Prostate gland (tissue), 2 donors: Measurements from ENCODE around the gene FAM83F. TPM values are rescaled to one million over a fixed set of nuclear protein-coding genes. Genes with fewer than 3 reads are reported as not detected.

Experiments used
- DNase-seq: peaks from one replicate; pipeline ENCODE4 v3.0.0-alpha.2; 2019; ENCODE audit warnings: low spot score
- H3K27ac ChIP-seq, 2 donors: fragments of 200-600 bp; sonication (generic); 2 replicates each; pipeline ENCODE4 v1.5.1; 2017 to 2019
- H3K27me3 ChIP-seq: fragments of 200-600 bp; sonication (generic); replicated peaks from 2 replicates; pipeline ENCODE4 v1.5.1; 2019; ENCODE audit not compliant: insufficient read depth
- H3K36me3 ChIP-seq, 2 donors: fragments of 200-600 bp; sonication (generic); 1 replicate in 1 of 2; 2 replicates in 1 of 2; pipeline versions ENCODE4 v1.5.1 to v1.8.1; 2017 to 2019
- H3K4me1 ChIP-seq: fragments of 200-600 bp; sonication (generic); replicated peaks from 2 replicates; pipeline ENCODE4 v1.5.1; 2019
- H3K4me3 ChIP-seq, 2 donors: fragments of 200-600 bp; sonication (generic); 2 replicates each; pipeline ENCODE4 v1.5.1; 2017 to 2019
- H3K9me3 ChIP-seq: fragments of 200-600 bp; sonication (generic); 2 replicates; pipeline ENCODE4 v1.5.1; 2017
- CTCF ChIP-seq, 4 experiments: fragments of 200-600 bp in 2 of 4; fragments of 450-650 bp in 2 of 4; sonication (generic) in 2 of 4; IDR thresholded peaks; 1 replicate in 3 of 4; 2 replicates in 1 of 4; pipeline ENCODE4 v1.5.1; 2016 to 2019; ENCODE audit warnings: antibody characterized with exemption in 4 of 4, mild to moderate bottlenecking in 2 of 4, moderate library complexity in 2 of 4
- POLR2A ChIP-seq: fragments of 450-650 bp; IDR thresholded peaks from one replicate; pipeline ENCODE4 v1.6.1; 2016; ENCODE audit warnings: antibody characterized with exemption, mild to moderate bottlenecking
- POLR2AphosphoS5 ChIP-seq: sonication (generic); formaldehyde crosslinking; IDR thresholded peaks from one replicate; pipeline ENCODE4 v1.6.1; 2017; ENCODE audit warnings: antibody characterized with exemption
- WGBS: methylation state at CpG from one replicate; pipeline ENCODE4 v1.1.5; 2018; 5-methylcytosine and 5-hydroxymethylcytosine counted together
- intact Hi-C: fragments of 100-400 bp; cut with DNase I; formaldehyde crosslinking; loops from one replicate; pipeline ENCODE4 v1.14.2; 2022
- total RNA-seq, 2 donors: library from RNA; depleted of rRNA; stranded (reverse); fragments of >200 nt; gene quantifications; one replicate each; pipeline ENCODE4 v1.1.0, GENCODE V29; 2016

Gene FAM83F
- total RNA-seq, 2 donors from 2014 or later = 26.2 to 28.6 TPM

- 57% methylated on average over 2 of the region's 2 CpGs for WGBS
- H3K4me1 ChIP-seq = no peaks in the 10 kb centered on the region
- no peaks in the 10 kb centered on the region for H3K9me3 ChIP-seq
- no peak overlapping the region for H3K27ac ChIP-seq
- no peak overlapping the region for H3K4me3 ChIP-seq
- no peaks in the 10 kb centered on the region for H3K27me3 ChIP-seq
- intact Hi-C loops = no loop called here
- TF ChIP-seq POLR2AphosphoS5 (no peak), CTCF (IDR thresholded peaks at IDR 0.05) (no peak), POLR2A (no peak)
- no peak for DNase-seq
- no peaks in the 10 kb centered on the region for H3K36me3 ChIP-seq
Observed at GRCh38 chr22:39984006-39984405, 10.7 kb upstream of the FAM83F start.

DNA sequence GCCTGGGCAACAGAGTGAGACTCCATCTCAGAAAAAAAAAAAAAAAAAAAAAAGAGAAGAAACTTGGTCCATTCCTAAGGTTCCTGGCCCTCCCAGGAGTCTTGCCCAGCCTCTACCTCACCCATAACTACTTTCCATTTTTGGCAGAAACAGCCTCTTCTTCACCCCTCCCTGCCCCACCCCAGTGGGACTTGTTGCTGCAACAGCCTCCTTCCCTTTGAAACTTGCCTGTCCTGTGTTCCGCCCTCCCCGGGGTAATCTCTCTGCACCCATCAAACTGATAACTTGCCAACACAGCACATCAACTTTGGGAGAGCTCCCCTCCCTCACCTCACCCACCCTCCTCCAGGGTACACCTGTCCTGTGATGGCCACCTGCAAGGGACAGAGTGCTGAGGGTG is 10.0 kb upstream of the FAM83F start:
- H3K4me3 ChIP-seq = no peak overlapping the region
- no peak for DNase-seq
- intact Hi-C loops = no loop called here
- no peak for TF ChIP-seq CTCF (IDR thresholded peaks at IDR 0.05)
- no peak for TF ChIP-seq POLR2AphosphoS5
- no peak for TF ChIP-seq POLR2A
- no peaks in the 10 kb centered on the region for H3K36me3 ChIP-seq
- WGBS = 41% methylated on average over 2 of the region's 2 CpGs
- no peaks in the 10 kb centered on the region for H3K4me1 ChIP-seq
- no peaks in the 10 kb centered on the region for H3K9me3 ChIP-seq
- H3K27ac ChIP-seq = no peak overlapping the region
- no peaks in the 10 kb centered on the region for H3K27me3 ChIP-seq

DNA sequence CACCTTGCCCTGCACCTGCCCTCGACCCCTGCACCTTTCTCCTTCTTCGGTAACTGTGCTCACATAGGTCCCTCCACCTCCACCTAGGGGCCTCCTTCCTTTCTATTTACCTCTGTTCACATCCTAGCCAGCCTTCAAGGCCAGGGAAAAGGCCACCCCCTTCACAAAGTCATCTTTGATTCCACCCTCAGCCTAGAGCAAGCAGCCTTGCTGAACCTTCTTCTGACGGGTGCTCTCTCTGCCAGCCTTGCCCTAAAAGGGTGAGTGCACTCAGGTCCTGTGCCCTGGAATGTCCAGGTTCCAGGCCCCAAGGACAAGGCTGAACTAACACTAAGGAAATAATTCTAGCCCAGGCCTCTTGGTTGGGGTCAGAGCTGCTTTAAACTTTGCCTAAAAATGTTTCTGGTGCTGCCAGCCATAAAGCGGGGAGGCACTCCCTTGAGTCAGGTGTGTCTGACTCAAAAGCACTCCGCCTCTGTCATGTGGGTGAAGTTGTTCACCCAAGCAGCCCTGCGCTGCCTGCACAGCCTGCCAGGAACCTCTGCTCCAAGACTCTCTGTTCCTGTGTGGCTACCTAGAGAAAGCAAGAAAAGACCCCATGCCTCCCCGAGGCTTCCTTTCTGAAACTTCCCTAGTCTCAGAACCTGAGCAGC is 9.2 kb upstream of the FAM83F start:
- Histone ChIP-seq H3K36me3 (no peaks in the 10 kb centered on the region), H3K27me3 (no peaks in the 10 kb centered on the region), H3K4me3 (no peak overlapping the region), H3K4me1 (no peaks in the 10 kb centered on the region), H3K9me3 (no peaks in the 10 kb centered on the region), H3K27ac (no peak overlapping the region)
- TF ChIP-seq POLR2A (peak; percentile 30), CTCF (IDR thresholded peaks at IDR 0.05) (no peak), POLR2AphosphoS5 (no peak)
- DNase-seq = no peak
- intact Hi-C loops = no loop called here
- 80% methylated on average over 7 of the region's 7 CpGs for WGBS

- 64% methylated on average over 10 of the region's 10 CpGs for WGBS
- Histone ChIP-seq H3K4me1 (no peaks in the 10 kb centered on the region), H3K27me3 (no peaks in the 10 kb centered on the region), H3K27ac (no peak overlapping the region), H3K4me3 (no peak overlapping the region), H3K36me3 (no peaks in the 10 kb centered on the region), H3K9me3 (no peaks in the 10 kb centered on the region)
- no peak for DNase-seq
- intact Hi-C loops = no loop called here
- TF ChIP-seq CTCF (IDR thresholded peaks at IDR 0.05) (no peak), POLR2A (no peak), POLR2AphosphoS5 (no peak)
Observed at GRCh38 chr22:39988386-39989114, 6.2 kb upstream of the FAM83F start.

- 89% methylated on average over 7 of the region's 7 CpGs for WGBS
- no peaks in the 10 kb centered on the region for H3K27me3 ChIP-seq
- no peak overlapping the region for H3K4me3 ChIP-seq
- DNase-seq = no peak
- intact Hi-C loops = no loop called here
- no peaks in the 10 kb centered on the region for H3K9me3 ChIP-seq
- H3K36me3 ChIP-seq = no peaks in the 10 kb centered on the region
- H3K4me1 ChIP-seq = no peaks in the 10 kb centered on the region
- H3K27ac ChIP-seq = no peak overlapping the region
- TF ChIP-seq CTCF (IDR thresholded peaks at IDR 0.05) (no peak), POLR2AphosphoS5 (no peak), POLR2A (no peak)
Observed at GRCh38 chr22:39989633-39990032, 5.1 kb upstream of the FAM83F start.
